Measurements from ENCODE around the gene SLC5A9. TPM values are rescaled to one million over a fixed set of nuclear protein-coding genes. Genes with fewer than 3 reads are reported as not detected.

Gene SLC5A9
- total and polyA plus RNA-seq, 9 of the 15 experiments (the other 6 are each of a cell fraction or from before 2014, with no cell fraction given) = not detected

GRCh38 chr1:48251323-48251722 is 28.8 kb downstream of the SLC5A9 start:
- H3K79me2 ChIP-seq (ENCODE audit: control insufficient read depth, insufficient read depth, low read length) = no peaks in the 10 kb centered on the region
- H3K36me3 ChIP-seq (ENCODE audit: control insufficient read depth, insufficient read depth, low read length) = no peaks in the 10 kb centered on the region
- 0% methylated on average over 2 of the region's 2 CpGs for WGBS (ENCODE audit: insufficient coverage, low coverage, missing lambda C conversion rate)
- FAIRE-seq = no peak
- no peak for DNase-seq (ENCODE audit: extremely low read depth in 1 of 4, low spot score in 3 of 4)
- in situ Hi-C loops (cut with MboI) (no loop called here), intact Hi-C loops (cut with micrococcal nuclease) (no loop called here)
- ATAC-seq = no peak
- H2AFZ ChIP-seq (ENCODE audit: low read depth, low read length) = no peak overlapping the region
- CTCF ChIA-PET (ENCODE audit: low intra/inter-chr PET ratio) = no interaction called here
- no TSS peak for BruUV-seq (replicated peaks)
- no peak overlapping the region for H3K4me2 ChIP-seq (ENCODE audit: insufficient read depth, low read length)
- no peaks in the 10 kb centered on the region for H3K9me1 ChIP-seq (ENCODE audit: control insufficient read depth, insufficient read depth, low read length)
- POLR2A ChIA-PET = no interaction called here
- no peak overlapping the region for H3K9ac ChIP-seq (ENCODE audit: insufficient read depth in 1 of 2, low read depth in 2 of 2, low read length in 2 of 2)
- TF ChIP-seq ZNF224 (CRISPR knock-in tag; IDR thresholded peaks at IDR 0.05) (no peak), ZFPM2 (CRISPR knock-in tag; IDR thresholded peaks at IDR 0.05) (no peak), ZFP1 (CRISPR knock-in tag; IDR thresholded peaks at IDR 0.05) (no peak), SMARCB1 (IDR thresholded peaks at IDR 0.05; ENCODE audit: insufficient read length, low read depth) (no peak), MCM5 (IDR thresholded peaks at IDR 0.05; ENCODE audit: low read depth) (no peak), HINFP (tag; conservative IDR thresholded peaks at IDR 0.05; ENCODE audit: low read depth) (no peak), ZZZ3 (IDR thresholded peaks at IDR 0.05) (no peak), RBM39 (optimal IDR thresholded peaks at IDR 0.05; ENCODE audit: low read depth, low read length) (no peak), CGGBP1 (CRISPR knock-in tag; IDR thresholded peaks at IDR 0.05) (no peak)
- H3K4me3 ChIP-seq = no peak overlapping the region
- no peaks in the 10 kb centered on the region for H3K27me3 ChIP-seq (ENCODE audit: control insufficient read depth in 2 of 2, insufficient read depth in 2 of 2, low read length in 2 of 2)
- no peaks in the 10 kb centered on the region for H4K20me1 ChIP-seq (replicated peaks; ENCODE audit: control insufficient read depth, insufficient read depth, low read length)
- no peaks in the 10 kb centered on the region for H3K9me3 ChIP-seq (replicated peaks; ENCODE audit: control insufficient read depth, insufficient read depth, low read depth, low read length)
- H3K27ac ChIP-seq (ENCODE audit: extremely low read depth, low read depth, low read length) = no peak overlapping the region
- H3K4me1 ChIP-seq (replicated peaks in 1 of 2; ENCODE audit: control insufficient read depth in 2 of 2, insufficient read depth in 2 of 2, low read length in 2 of 2) = no peaks in the 10 kb centered on the region
